ENCODE results near the gene PGK1.
"Not testable (repeated sequence)": the region's sequence is repeated elsewhere in the genome, so short reads cannot be mapped to it uniquely, and the experiment has no call there.

PGK1 gene

DNA sequence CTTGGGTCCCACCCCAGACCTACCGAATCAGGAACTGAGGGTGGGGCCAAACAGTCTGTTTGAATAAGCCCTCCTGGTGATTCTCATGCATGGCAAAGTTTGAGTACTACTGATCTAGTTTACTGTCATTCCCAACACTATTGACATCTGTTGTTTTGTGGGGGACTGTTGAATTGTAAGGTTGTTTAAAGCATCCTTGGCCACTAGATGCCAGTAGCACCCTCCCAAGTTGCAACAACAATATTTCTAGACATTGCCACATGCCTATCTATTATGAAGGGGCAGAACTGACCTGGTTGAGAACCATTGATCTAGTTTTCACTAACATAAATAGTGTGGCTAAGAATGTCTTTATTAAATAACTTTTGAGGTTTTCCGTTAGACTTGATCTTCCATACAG, 20.3 kb downstream of the PGK1 start:
- Histone ChIP-seq H4K20me1 (ENCODE audit: insufficient read depth, low read length) (no peaks in the 10 kb centered on the region), H3F3A (ENCODE audit: insufficient read depth, low read length) (no peaks in the 10 kb centered on the region), H3K27me3 (ENCODE audit: insufficient read depth, low read length) (no peaks in the 10 kb centered on the region), H3K4me2 (ENCODE audit: low read length) (no peak overlapping the region), H3K27ac (ENCODE audit: low read depth, low read length, poor library complexity, severe bottlenecking) (no peak overlapping the region), H3K9me2 (ENCODE audit: low read depth, low read length) (no peaks in the 10 kb centered on the region), H3K9me3 (ENCODE audit: low read length) (no peaks in the 10 kb centered on the region), H3K79me2 (ENCODE audit: insufficient read depth, low read length) (no peaks in the 10 kb centered on the region), H2AFZ (ENCODE audit: low read length) (no peak overlapping the region), H3K9ac (ENCODE audit: low read length) (no peak overlapping the region), H3K4me3 (ENCODE audit: low read depth, low read length, poor library complexity, severe bottlenecking) (no peak overlapping the region), H3K36me3 (ENCODE audit: insufficient read depth, low read length) (peaks cover 93% of the 10 kb centered on the region), H3K4me1 (ENCODE audit: insufficient read depth, low read length, severe bottlenecking) (no peaks in the 10 kb centered on the region)
- TF ChIP-seq, protein P1, sequence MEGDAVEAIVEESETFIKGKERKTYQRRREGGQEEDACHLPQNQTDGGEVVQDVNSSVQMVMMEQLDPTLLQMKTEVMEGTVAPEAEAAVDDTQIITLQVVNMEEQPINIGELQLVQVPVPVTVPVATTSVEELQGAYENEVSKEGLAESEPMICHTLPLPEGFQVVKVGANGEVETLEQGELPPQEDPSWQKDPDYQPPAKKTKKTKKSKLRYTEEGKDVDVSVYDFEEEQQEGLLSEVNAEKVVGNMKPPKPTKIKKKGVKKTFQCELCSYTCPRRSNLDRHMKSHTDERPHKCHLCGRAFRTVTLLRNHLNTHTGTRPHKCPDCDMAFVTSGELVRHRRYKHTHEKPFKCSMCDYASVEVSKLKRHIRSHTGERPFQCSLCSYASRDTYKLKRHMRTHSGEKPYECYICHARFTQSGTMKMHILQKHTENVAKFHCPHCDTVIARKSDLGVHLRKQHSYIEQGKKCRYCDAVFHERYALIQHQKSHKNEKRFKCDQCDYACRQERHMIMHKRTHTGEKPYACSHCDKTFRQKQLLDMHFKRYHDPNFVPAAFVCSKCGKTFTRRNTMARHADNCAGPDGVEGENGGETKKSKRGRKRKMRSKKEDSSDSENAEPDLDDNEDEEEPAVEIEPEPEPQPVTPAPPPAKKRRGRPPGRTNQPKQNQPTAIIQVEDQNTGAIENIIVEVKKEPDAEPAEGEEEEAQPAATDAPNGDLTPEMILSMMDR (IDR thresholded peaks at IDR 0.05; ENCODE audit: low read length), result peak; percentile 27; the same call in 1 of the 2 replicates
- TF ChIP-seq EZH2 (IDR thresholded peaks at IDR 0.05; ENCODE audit: borderline replicate concordance, low read length), result no peak

DNA sequence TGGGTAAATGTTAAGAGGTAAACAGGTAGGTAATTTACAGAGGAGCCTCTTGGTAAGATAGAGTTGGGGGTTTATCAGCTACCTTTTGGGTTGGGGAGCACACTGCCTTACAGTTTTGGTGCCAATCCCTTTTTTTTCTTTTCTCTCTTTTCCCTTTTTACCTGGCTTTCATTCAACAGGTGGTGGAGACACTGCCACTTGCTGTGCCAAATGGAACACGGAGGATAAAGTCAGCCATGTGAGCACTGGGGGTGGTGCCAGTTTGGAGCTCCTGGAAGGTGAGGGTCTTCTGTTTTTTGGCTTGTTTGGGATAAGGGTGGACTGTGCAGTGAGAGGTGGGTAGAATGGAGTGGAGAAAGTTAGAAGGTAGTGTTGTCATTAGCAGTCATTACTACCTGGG, 21.1 kb downstream of the PGK1 start:
- H3K79me2 ChIP-seq (ENCODE audit: insufficient read depth, low read length), result no peaks in the 10 kb centered on the region

DNA sequence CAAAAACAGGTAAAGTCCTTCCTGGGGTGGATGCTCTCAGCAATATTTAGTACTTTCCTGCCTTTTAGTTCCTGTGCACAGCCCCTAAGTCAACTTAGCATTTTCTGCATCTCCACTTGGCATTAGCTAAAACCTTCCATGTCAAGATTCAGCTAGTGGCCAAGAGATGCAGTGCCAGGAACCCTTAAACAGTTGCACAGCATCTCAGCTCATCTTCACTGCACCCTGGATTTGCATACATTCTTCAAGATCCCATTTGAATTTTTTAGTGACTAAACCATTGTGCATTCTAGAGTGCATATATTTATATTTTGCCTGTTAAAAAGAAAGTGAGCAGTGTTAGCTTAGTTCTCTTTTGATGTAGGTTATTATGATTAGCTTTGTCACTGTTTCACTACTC, 21.7 kb downstream of the PGK1 start:
- H3K4me2 ChIP-seq (ENCODE audit: low read length); H3K9me2 ChIP-seq (ENCODE audit: low read depth, low read length); H3K4me1 ChIP-seq (ENCODE audit: insufficient read depth, low read length, severe bottlenecking); H3K79me2 ChIP-seq (ENCODE audit: insufficient read depth, low read length); H3F3A ChIP-seq (ENCODE audit: insufficient read depth, low read length); H2AFZ ChIP-seq (ENCODE audit: low read length); H4K20me1 ChIP-seq (ENCODE audit: insufficient read depth, low read length); H3K27me3 ChIP-seq (ENCODE audit: insufficient read depth, low read length); H3K9ac ChIP-seq (ENCODE audit: low read length); H3K27ac ChIP-seq (ENCODE audit: low read depth, low read length, poor library complexity, severe bottlenecking); H3K4me3 ChIP-seq (ENCODE audit: low read depth, low read length, poor library complexity, severe bottlenecking); H3K9me3 ChIP-seq (ENCODE audit: low read length): not testable (repeated sequence)
- peaks cover 96% of the 10 kb centered on the region for H3K36me3 ChIP-seq (ENCODE audit: insufficient read depth, low read length)

More for the DNA sequence above, 21.1 kb downstream of the PGK1 start:
- H3K27ac ChIP-seq (ENCODE audit: low read depth, low read length, poor library complexity, severe bottlenecking), result no peak overlapping the region
- H3K27me3 ChIP-seq (ENCODE audit: insufficient read depth, low read length), result no peaks in the 10 kb centered on the region
- H3K4me2 ChIP-seq (ENCODE audit: low read length), result no peak overlapping the region
- H3K4me3 ChIP-seq (ENCODE audit: low read depth, low read length, poor library complexity, severe bottlenecking), result no peak overlapping the region
- no peaks in the 10 kb centered on the region for H3K9me2 ChIP-seq (ENCODE audit: low read depth, low read length)
- H4K20me1 ChIP-seq (ENCODE audit: insufficient read depth, low read length), result no peaks in the 10 kb centered on the region
- no peaks in the 10 kb centered on the region for H3F3A ChIP-seq (ENCODE audit: insufficient read depth, low read length)
- H2AFZ ChIP-seq (ENCODE audit: low read length), result no peak overlapping the region
- no peak overlapping the region for H3K9ac ChIP-seq (ENCODE audit: low read length)
- peaks cover 93% of the 10 kb centered on the region for H3K36me3 ChIP-seq (ENCODE audit: insufficient read depth, low read length)
- H3K9me3 ChIP-seq (ENCODE audit: low read length), result no peaks in the 10 kb centered on the region
- TF ChIP-seq, protein P1 (IDR thresholded peaks at IDR 0.05; ENCODE audit: low read length), result no peak
- TF ChIP-seq EZH2 (IDR thresholded peaks at IDR 0.05; ENCODE audit: borderline replicate concordance, low read length), result no peak
- H3K4me1 ChIP-seq (ENCODE audit: insufficient read depth, low read length, severe bottlenecking), result no peaks in the 10 kb centered on the region

DNA sequence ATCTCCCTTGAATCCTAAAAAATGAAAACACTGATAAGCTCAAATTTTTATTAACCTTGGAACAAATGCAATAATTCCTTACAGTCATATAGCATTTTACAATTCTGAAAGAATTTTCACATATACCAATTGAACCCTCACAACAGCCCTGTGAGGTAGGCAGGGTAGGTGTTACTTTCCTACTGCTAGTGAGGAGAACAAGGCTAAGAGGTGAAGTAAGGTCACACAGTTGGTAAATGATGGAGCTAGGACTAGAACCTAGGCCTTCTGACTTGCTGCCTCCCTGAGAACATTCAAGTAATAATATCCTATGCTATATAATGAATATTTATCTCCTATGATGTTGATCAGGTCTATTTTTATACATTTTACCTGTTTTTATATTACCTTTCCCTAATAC, 25.7 kb downstream of the PGK1 start:
- no peak overlapping the region for H3K4me3 ChIP-seq (ENCODE audit: low read depth, low read length, poor library complexity, severe bottlenecking)
- H3F3A ChIP-seq (ENCODE audit: insufficient read depth, low read length), result no peaks in the 10 kb centered on the region
- no peaks in the 10 kb centered on the region for H3K9me3 ChIP-seq (ENCODE audit: low read length)
- H3K27ac ChIP-seq (ENCODE audit: low read depth, low read length, poor library complexity, severe bottlenecking), result no peak overlapping the region
- no peak overlapping the region for H3K4me2 ChIP-seq (ENCODE audit: low read length)
- no peak overlapping the region for H2AFZ ChIP-seq (ENCODE audit: low read length)
- no peak overlapping the region for H3K9ac ChIP-seq (ENCODE audit: low read length)
- H3K79me2 ChIP-seq (ENCODE audit: insufficient read depth, low read length), result no peaks in the 10 kb centered on the region
- H4K20me1 ChIP-seq (ENCODE audit: insufficient read depth, low read length), result no peaks in the 10 kb centered on the region
- H3K36me3 ChIP-seq (ENCODE audit: insufficient read depth, low read length), result peaks cover 77% of the 10 kb centered on the region
- no peaks in the 10 kb centered on the region for H3K4me1 ChIP-seq (ENCODE audit: insufficient read depth, low read length, severe bottlenecking)
- no peaks in the 10 kb centered on the region for H3K27me3 ChIP-seq (ENCODE audit: insufficient read depth, low read length)
- TF ChIP-seq, protein P1 (IDR thresholded peaks at IDR 0.05; ENCODE audit: low read length), result no peak
- TF ChIP-seq EZH2 (IDR thresholded peaks at IDR 0.05; ENCODE audit: borderline replicate concordance, low read length), result no peak
- no peaks in the 10 kb centered on the region for H3K9me2 ChIP-seq (ENCODE audit: low read depth, low read length)

All from OCI-LY1 (cell line).